NCI-H187 treated with DMSO at 0.1 percent for 48 hours (cell line): ENCODE measurements around the gene ZFP36.

Source experiments
- DNase-seq: peaks from one replicate; lab custom pipeline; 2025; lab: John Stamatoyannopoulos, UW

Gene ZFP36

DNA sequence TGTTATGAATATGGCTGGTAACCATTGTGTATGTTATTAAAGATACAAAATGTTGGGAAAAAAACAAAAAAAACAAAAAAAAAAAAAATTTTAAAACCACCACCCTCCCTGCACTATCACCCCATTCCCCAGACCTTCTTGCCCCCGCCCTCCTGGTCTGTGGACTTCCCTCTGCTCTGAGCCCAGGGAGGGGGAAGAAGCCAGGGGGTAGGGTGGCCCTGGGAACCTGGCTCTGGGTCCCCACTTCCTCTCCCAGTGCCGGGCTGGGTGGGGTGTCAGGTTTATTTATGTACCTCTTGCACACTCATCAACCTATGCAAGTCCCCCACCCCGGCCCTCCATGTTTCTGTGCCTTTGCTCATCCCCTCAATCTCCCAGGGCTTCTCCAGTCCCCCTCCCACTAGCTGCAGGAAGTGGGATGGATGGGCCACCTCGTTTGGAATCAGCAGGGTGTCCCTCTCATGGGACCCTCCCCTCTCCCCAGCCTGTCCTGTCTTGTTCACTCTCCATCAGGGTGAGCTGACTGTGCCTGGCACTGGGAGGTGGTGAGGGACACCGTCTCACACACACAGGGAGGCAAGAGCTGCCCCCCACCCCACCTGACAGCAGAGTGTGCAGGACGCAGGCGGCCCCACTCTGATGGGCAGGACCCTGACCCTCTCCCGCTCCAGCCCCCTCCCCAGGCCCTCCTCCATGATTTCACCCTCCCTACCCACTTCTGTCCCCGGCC, 21.6 kb upstream of the ZFP36 start:
- no peak for DNase-seq

DNA sequence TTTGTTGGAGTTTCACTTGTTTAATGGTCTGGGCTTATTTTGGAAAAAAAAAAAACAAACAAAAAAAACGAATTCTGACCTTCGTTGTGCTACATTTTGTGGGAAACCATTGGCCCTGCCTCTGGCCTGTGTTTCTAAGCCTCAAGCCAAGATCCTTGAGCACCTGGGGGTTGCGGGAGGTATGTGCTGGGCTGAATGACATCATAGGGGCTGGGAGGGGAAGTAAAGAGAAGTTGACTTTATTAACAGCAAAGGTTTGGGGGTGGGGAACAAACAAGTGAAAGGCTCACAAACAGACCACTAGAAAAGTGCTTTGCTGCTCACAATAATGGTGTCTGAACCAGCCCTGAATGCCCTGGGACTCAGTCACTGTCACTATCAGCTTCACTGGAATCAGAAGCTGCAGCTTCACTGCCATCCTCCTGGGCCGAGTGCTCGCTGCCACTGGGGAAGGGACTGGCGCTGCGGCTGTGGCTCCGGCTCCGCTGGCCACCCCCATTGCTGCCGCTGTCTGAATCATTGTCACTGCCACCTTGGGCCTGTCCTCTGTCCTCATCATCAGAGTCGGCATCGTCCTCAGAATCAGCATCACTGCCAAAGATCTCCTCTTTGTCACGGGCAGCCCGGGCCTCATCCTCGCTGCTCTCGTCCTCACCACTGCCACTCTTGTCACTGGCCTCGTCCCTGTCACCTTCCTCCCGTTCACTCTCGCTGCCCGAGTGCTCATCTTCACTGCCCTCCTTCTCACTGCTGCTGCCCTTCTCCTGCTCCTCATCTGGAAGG, 20.8 kb upstream of the ZFP36 start:
- DNase-seq = no peak

DNA sequence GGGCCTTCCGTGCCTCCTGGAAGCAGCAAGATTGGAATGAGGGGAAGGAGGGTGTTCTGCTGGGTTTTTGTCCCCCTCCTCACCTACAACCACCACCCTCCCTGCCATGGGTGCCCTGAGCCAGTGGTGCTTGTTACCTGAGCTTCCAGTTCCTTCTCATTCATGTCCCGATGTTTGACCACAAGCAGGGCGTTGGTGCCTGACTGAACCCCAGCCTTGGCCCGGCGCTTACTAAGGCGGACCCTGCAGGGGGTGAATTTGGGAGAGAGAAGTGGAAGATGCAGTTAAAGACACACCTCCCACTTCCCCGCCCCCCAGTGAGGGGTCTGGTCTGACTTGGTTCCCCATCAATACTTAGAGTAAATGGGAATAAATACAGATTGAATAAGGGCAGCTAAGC, 20.1 kb upstream of the ZFP36 start:
- no peak for DNase-seq

DNA sequence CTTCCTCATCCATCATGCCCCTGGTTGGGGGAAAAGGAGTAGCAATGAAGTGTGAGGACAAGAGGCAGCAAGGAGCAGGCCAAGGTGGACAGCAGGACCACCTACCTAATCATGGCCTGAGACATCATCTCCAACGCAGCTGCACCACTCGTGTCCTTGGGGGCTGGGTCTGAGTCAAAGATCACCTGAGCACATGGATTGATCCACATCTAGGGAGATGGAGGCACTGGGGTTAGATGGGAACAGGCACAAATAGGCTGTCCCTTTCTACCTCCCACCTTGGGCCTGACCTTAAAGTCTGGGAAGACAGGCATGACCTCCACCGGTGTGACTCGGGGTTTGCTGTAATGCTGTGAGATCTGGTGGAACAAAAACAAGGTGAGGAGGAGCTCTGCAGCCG, 18.0 kb upstream of the ZFP36 start:
- no peak for DNase-seq

DNA sequence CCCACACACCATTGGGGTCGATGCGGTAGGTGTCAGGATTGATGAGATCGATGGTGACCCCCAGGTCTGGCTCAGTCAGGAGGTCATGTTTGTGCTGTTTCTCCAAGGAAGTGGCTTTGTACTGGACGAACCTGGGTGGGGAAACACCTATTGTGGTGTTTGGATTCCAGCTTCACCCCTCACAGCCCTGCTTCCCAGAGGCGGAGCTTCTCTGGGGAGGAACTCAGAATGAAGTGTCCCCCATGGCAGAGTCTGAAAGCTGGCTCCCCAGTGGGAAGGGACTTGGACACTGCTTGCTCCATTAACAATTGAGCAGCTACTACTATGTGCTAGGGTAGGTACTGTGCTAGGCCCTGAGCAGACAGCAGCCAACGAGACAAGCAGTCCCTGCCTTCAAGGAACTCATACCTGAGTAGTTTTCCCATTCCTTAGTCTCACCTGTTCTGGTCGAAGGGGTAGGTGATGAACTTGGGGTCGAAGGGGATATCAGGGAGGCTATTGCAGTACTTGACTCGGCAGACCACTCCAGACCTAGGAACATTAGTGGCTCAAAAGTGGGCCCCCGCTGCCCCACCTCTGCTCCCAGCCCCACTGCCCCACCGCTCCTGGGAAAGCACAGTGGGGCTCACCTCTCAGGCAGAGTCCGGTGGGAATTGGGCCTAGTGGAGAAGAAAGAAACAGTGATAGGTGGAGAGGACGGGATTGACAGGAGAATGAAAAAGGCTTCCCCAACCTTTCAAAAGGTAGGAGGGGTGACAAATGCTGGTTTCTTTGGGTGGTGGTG, 16.8 kb upstream of the ZFP36 start:
- no peak for DNase-seq

DNA sequence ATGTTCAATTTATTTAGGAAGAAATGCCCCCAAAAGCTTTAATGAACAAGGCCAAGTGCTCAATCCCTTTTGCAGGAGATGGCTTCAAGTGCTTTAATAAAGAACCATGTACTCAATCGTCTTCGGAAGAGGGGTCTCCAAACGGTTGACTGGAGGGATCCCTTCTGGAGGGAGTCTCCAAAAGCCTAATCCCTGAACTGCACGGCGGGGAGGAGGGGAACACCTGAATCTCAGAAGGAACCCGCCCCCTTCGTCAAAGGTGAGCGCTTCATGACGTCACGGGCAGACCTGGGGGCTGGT, 16.2 kb upstream of the ZFP36 start:
- no peak for DNase-seq

DNA sequence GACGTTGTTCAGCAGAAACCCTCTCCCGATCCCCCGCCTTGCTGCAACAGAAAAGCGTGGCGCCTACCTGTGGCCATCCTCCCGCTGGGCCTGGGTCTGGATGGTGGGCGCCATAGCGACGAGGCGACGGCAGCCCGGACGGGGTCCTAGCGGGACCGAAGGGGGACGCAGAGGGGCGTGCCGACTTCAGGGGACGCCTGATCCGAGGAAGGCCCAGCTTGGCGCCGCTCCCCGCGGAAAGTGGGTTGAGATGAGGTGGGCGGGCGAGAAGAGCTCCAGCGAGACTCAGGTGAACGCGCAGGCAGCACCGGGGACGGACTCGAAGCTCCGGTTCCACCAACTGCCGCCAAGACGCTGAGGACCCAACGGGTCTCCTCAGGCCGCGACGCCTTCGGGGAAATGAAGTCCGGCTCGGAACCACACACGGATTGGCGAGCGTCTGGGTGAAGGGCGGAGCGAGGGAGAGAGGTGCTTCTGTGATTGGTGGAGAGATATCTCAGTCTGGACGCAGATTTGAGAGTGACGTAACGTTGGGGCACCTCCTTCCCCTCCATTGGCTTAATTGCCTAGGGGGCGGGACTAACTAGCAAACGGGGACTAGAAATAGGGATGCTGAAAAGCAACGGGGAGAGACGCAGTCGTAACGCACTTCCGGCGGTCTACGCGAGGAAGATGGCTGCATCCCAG, 15.8 kb upstream of the ZFP36 start, which contains the start of the genes MED29 and PAF1:
Gene MED29, plus strand, starts transcription at position 628 of the 687 bp plus-strand sequence. Its CDS starts 45 bp downstream, at position 673.
Gene PAF1, minus strand, starts transcription at position 356 of the 687 bp plus-strand sequence. Its CDS starts 242 bp downstream, at position 114.
- DNase-seq = peak; percentile 100

DNA sequence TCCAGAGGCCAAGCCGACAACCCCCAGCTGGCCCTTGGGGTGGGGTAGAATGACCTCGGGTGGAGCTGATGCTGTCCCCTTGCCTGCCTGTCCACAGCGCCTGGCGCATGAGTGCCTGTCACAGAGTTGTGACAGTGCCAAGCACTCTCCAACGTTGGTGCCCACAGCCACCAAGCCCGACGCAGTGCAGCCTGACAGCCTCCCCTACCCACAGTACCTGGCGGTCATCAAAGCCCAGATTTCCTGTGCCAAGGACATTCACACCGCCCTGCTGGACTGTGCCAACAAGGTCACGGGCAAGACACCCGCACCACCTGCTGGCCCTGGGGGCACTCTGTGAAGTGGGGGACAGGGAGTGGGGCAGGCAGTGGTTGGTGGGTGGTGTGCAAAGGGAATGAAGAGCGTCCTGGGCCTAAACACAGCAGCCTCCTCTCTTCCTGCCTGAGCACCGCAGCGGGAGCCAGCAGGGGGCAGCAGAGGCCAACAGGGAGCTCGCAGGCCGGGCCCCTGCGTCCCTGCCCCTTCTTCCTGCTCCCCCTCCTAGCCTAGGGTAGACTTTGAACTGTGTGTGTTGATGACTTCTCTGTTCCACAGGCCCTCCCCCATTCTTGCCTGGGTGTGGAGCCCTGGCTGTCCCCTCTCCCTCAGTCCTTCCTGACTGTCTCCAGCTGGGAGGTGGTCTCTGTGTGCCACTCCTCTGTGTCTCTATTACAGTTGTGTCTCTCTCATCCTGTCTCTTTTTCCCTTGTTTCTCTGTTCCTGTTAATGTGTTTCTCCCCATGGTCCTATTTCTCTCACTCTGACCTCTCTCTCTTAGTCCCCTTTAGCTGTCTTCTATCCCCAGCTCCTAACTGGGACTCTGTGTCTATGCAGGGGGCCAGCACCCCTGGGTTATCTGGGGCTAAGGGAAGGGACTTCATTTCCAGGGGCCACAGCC, 9.0 kb upstream of the ZFP36 start:
- no peak for DNase-seq

DNA sequence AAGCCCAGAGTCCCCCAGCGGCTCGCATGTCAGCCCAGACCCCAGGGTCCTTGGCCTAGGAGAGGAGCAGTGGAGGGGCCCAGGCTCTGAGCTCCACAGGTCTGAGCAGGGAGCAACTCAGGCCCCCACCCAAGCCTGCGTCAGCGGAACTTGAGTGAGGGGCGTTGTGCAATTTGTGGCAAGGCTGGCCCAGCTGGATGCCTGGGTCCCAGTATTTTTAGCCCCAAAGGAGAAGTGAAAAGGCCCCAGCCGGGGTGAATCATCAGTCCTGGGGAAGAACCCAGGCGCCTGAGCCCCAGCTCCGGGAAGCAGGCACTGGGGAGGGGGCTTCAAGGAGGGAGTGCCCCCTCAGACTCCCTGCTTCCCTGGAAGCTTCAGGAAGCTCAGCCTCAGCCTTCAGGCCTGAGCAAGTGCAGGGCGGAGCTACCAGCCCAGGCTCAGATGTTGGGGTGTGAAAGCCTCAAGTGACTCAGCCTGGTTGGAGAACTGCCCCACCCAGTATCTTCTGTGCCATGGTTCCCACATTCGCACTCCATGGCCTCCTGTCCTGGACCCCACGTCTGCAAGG, 8.3 kb upstream of the ZFP36 start:
- no peak for DNase-seq

DNA sequence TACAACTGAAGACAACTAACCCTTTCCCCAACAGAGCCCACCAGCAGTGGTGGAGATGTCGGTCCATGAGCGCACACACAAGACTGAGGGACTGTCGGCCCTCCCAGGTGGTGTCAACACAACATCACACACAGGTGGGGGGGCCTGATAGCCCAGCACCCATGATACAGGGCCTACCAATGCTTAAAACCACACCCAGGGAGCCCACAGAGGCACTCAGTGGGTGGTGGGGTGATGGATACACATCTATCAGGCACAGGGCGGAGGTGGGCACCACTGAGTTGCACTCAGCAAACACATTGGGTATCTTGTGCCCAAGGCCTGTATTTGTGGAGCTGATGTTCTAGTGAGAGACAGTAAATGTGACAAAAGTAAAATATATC, 7.0 kb upstream of the ZFP36 start:
- no peak for DNase-seq

DNA sequence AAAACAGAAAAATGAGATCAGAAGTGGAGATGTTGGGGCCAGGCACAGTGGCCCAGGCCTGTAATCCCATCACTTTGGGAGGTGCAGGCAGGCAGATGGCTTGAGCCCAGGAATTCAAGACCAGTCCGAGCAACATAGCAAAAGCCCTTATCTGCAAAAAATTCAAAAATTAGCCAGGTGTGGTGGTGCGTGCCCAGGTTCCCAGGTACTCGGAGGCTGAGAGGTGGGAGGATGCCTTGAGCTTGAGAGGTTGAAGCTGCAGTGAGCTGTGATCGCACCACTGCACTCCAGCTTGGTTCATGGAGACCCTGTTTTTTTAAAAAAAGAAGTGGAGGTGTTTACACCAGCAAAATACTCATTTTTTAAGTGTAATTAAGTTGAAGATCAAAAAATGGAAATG, 6.6 kb upstream of the ZFP36 start:
- DNase-seq = no peak

DNA sequence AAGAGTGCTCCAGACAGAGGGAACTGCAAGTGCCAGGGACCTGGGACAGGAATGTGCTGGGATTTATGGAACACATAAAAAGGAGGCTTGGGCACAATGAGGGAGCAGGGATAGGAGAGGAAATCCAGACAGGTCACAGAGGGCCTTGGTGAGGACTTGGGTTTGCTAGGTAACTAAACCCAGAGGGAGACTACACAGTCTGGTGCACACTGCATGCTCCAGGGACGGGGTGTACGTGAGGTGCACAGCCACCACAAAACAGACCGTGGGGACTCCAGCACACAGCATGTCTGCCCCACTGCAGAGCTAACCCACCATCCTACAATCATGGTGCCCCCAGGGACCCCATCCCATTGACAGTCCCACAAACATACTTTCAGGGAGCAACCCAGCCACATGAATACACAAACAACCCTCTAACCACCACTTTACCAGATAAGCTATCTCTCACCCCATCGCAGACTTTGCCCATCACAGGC, 5.5 kb upstream of the ZFP36 start:
- no peak for DNase-seq

DNA sequence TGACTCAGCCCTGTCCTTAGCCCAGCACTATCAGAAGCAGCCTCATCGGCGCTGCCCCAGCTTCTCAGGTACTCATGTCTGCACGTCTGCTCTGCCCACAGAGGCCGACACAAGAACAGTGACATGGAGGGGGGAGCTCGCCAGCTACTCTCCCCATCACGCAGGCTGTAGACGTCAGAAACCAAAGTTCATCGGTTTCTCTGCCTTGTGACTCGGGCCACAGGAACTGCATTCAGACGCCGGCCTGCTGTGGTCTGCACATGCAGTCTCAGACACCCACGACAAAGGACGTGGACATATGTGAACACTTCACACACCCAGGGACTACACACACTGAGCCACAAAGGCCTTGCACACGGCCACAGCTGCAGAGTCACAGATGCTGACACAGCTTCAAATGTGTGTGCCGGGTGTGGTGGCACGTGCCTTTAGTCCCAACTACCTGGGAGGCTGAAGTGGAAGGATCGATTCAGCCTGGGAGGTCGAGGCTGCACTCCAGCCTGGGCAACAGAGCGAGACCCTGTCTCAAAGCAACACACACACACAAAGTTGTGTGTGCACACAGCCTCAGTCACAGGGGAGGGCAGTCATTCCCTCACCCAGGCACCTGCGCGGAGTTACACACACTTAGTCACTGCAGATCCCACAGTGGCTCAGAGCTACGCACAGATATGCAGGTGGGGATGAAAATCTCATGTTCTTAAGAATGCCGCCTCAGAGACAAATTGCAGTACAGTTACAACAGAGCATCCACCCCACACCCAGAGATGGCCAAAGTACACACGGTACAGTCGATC, 4.9 kb upstream of the ZFP36 start:
- no peak for DNase-seq

DNA sequence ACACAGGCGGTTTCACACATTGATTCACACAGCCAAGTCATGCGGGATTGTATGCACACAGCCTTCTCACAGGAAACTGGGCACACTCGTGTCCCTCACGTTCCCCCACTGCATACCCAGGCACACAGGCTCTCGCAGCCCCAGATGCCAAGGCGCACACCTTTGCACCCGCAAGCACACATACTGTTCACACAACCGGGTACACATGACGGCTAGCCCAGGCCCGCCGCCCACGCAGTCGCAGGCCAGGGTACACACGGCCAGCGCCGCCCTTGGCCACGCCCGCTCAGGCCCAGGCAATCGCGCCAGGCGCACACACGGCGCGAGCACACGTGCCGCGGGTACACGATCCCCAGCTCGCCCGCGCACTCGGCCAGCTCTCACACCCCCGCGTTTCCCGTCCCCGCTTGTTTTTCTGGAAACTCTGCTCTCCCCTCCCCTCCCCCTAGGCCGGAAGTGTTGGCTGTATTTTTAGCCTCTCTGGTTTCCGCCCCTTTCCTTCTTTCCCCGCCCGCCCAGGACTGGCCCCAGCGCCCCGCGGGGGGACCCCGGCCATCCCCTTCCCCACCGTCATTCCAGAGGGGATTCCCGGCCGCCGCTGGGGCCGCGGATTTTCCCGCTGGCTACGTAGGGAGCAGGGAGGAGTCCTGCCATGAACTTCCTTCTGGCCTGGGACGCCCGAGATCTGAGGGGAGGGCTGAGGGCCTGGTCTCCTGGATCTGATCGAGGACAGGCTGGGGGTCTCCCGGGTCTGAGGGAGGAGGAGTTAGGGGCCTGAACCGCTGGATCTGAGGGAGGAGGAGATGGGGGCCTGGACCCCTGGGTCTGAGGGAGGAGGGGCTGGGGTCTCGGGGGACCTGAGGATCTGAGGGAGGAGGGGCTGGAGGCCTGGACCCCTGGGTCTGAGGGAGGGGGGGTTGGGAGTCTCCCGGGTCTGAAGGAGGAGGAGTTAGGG, 4.0 kb upstream of the ZFP36 start:
- DNase-seq = no peak

DNA sequence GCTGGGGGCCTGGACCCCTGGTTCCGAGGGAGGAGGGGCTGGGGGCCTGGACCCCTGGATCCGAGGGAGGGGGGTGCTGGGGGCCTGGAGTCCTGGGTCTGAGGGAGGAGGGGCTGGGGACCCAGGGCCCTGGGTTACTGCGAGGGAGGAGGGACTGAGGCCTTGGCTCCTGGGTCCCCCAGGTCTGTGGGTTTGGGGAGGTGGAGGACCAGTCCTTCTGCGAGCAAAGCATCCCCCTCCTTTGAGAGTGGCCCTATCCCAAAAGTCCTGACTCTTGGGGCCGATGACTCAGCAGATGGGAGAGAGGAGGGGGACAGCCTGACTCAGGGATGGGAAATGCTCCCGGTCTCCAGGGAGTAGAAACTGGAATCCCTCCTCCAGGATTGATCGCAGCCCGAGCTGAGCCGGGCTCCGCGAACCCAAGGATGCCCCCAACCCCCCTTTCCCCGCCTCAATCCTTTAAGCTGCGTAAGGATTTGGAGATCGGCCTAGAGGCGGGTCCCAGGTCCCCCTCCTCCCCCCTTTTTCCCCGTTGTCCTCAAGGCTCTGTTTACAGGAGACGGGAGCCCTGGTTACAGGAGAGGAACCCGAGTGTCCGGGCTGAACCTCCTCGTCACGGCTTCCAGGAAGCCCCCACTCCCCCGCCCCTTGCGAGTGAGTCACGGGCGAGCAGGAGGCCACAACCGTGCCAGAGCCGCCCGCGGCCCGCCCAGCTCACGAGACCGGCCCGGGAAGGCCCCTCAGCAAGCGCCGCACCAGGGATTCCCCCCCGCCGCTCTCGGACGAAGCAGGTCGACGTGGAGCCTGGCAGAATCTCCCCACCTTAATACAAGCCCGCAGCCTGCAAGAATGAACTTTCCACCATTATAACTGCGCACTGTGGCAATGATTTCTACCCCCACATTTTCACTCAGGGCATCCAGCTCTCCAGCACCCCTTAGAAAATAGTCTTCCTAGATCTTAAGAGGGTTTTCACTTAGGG, 3.0 kb upstream of the ZFP36 start:
- no peak for DNase-seq

DNA sequence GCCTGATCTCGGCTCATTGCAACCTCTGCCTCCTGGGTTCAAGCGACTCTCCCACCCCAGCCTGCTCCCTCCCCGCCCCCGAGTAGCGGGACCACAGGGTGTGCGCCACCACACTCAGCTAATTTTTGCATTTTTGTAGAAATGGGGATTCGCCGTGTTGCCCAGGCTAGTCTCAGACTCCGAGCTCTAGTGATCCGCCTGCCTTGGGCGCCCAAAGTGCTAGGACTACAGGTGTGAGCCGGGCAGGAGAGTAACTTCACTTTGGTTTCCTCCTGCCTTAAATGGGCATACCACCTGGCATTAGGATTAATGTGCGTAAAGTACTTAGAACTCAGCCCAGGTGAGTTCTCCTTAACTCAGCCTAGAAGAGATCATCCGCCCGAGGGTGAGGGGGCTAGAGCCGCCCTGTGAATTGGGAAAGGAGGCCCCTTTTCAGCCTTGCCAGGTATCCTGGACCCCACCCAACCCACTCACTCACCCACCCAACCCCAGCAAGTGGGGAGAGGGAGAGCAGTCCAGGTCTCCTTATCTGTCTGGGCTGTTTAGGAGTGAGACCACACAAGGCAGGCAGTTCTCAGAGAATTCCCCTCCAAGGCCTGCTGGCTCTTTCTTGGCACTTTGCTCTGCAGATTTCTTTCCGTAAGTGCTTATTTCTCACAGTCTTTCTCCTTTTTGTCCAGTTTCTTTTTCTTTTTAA, 1.2 kb upstream of the ZFP36 start:
- DNase-seq = no peak
